ENCODE results near the gene SMIM20.
A peak's percentile ranks its signal among the peaks of the same experiment; 100 is the strongest.

Gene SMIM20

GRCh38 chr4:25962393-25962792 is 48.4 kb downstream of the SMIM20 start:
- DNase-seq = no peak

GRCh38 chr4:25965629-25966028 is 51.6 kb downstream of the SMIM20 start:
- DNase-seq = no peak

GRCh38 chr4:25966171-25966570 is 52.2 kb downstream of the SMIM20 start:
- DNase-seq = peak; percentile 84

- no peak for DNase-seq
Measured at GRCh38 chr4:25969374-25970155, 55.5 kb downstream of the SMIM20 start.

- DNase-seq = peak; percentile 70
Measured at GRCh38 chr4:25970226-25970675, 56.2 kb downstream of the SMIM20 start.

GRCh38 chr4:25970691-25971432 is 56.8 kb downstream of the SMIM20 start:
- peak; percentile 22 for DNase-seq

- DNase-seq = no peak
Measured at GRCh38 chr4:25972366-25972765, 58.3 kb downstream of the SMIM20 start.

GRCh38 chr4:25972984-25973745 is 59.1 kb downstream of the SMIM20 start:
- peak; percentile 18 for DNase-seq

GRCh38 chr4:25976780-25977179 is 62.8 kb downstream of the SMIM20 start:
- DNase-seq = no peak

- no peak for DNase-seq
Measured at GRCh38 chr4:25977397-25978170, 63.6 kb downstream of the SMIM20 start.

- DNase-seq = no peak
Measured at GRCh38 chr4:25978327-25978726, 64.3 kb downstream of the SMIM20 start.

All from fibroblast of skin of right biceps (primary cell).